ENCODE measurements around the gene CYP46A1. TPM values are rescaled to one million over a fixed set of nuclear protein-coding genes. Genes with fewer than 3 reads are reported as not detected.

Gene CYP46A1
- polyA plus RNA-seq, 2 of the 4 experiments (the other 2 are of a cell fraction), result 0.06 to 0.13 TPM

DNA sequence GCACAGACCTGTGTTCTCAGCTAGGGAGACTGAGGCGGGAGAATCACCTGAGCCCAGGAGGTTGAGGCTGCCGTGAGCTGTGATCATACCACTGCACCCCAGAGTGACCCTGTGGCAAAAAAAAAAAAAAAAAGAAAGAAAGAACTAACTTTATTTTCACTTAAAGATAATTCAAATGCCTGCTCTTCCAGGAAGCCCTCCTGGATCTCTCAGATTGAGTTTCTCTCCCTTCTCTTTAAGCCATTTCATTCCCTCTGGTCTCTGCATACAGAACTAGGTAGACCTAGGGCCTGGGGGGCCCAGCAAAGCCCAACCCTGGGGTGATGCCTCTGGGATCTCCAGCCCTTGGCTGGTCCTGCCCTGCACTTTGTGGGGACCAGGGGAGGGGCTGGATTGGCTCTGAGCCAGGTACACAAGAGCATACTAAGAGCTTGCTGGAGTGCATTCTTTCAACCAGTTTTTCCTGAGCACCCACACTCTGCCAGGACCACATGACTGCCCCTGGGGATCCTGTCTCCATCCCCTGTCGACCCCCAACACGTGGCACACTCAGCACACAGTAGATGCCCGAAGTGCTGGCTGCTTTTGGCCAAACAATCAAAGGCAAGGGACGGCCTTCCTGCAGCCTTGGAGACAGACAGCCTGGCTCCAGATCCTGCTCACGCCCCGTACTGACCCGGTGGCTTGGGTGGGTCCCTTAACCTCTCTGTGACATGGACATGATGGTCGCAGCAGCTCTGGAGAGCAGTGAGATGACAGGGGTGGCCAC is 52.7 kb downstream of the CYP46A1 start:
- Histone ChIP-seq H3K4me2 (peak overlapping the region; percentile 86), H3K9me3 (no peaks in the 10 kb centered on the region), H3K4me3 (peak overlapping the region; percentile 45; the same call in 2 of the 3 replicates), H3K4me1 (peaks cover 14% of the 10 kb centered on the region), H3K27ac (peak overlapping the region; percentile 60 to 85; a peak in 5 of 6 replicates)
- FAIRE-seq, result no peak
- no peak for DNase-seq (ENCODE audit: low read depth in 1 of 2, low spot score in 1 of 2)
- TF ChIP-seq KDM5A (IDR thresholded peaks at IDR 0.05) (no peak), ZFP36 (IDR thresholded peaks at IDR 0.05; ENCODE audit: borderline replicate concordance, partially characterized antibody) (peak; percentile 93)
- WGBS (ENCODE audit: missing lambda C conversion rate), result 29% methylated on average over 9 of the region's 10 CpGs
- ATAC-seq, result peak; percentile 32 to 37
- ChIA-PET CTCF (interaction anchor here (0.5 to 19.6 kb wide), 6 partner anchors 10 to 150 kb away, joined by 3 to 263 read pairs (median 4); no protein-coding TSS in a partner anchor), POLR2A (no interaction called here)

DNA sequence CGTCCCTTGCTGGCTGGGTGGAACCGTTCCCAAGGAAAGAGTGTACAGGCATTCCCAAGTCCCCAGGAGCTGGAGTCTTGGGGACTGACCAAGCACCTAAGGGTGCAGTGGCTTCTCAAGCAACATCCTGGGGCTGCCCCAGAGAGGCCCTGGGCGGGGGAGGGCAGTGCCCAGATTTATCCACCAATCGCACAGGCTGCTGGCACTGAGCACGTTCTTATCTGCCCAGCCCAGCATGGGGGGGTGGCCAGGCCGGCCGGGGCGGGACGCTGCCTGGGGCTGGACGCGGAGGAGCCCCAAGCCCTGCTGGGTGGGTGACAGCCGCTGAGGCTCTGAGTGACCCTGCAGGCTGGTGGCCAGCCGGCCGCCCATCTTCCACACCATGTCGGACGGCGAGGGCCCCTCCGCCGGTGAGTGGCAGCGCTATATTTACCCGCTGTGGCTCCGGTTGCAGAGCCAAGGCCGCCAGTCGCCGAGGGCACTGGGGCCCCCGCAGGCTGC is 53.4 kb downstream of the CYP46A1 start:
- ATAC-seq, result peak; percentile 88 to 95
- Histone ChIP-seq H3K4me3 (peak overlapping the region; percentile 45), H3K4me1 (peaks cover 14% of the 10 kb centered on the region), H3K9me3 (no peaks in the 10 kb centered on the region), H3K4me2 (peak overlapping the region; percentile 86), H3K27ac (peak overlapping the region; percentile 60 to 85)
- ChIA-PET CTCF (interaction anchor here (0.7 to 19.6 kb wide), 6 partner anchors 10 to 149 kb away, joined by 3 to 263 read pairs (median 4); partner anchors contain the start of gene EML1), POLR2A (no interaction called here)
- FAIRE-seq, result no peak
- TF ChIP-seq, protein P1, sequence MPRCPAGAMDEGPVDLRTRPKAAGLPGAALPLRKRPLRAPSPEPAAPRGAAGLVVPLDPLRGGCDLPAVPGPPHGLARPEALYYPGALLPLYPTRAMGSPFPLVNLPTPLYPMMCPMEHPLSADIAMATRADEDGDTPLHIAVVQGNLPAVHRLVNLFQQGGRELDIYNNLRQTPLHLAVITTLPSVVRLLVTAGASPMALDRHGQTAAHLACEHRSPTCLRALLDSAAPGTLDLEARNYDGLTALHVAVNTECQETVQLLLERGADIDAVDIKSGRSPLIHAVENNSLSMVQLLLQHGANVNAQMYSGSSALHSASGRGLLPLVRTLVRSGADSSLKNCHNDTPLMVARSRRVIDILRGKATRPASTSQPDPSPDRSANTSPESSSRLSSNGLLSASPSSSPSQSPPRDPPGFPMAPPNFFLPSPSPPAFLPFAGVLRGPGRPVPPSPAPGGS (IDR thresholded peaks at IDR 0.05), result no peak
- TF ChIP-seq EHF (CRISPR knock-in tag; IDR thresholded peaks at IDR 0.05) (no peak), TFCP2L1 (CRISPR knock-in tag; IDR thresholded peaks at IDR 0.05) (no peak), ZFP36 (IDR thresholded peaks at IDR 0.05; ENCODE audit: borderline replicate concordance, partially characterized antibody) (no peak), POLR2A (IDR thresholded peaks at IDR 0.05; ENCODE audit: low read length) (peak; percentile 31; the same call in 1 of the 2 replicates), CBX8 (IDR thresholded peaks at IDR 0.05) (no peak), JUNB (IDR thresholded peaks at IDR 0.05) (no peak), BHLHE40 (IDR thresholded peaks at IDR 0.05; ENCODE audit: low read depth, low read length) (no peak), SMC3 (IDR thresholded peaks at IDR 0.05) (no peak), RAD21 (conservative IDR thresholded peaks at IDR 0.05 in 1 of 2, IDR thresholded peaks at IDR 0.05 in 1 of 2) (no peak), FOSL2 (IDR thresholded peaks at IDR 0.05) (no peak), FOSL2 (CRISPR knock-in tag; IDR thresholded peaks at IDR 0.05) (no peak), PHF8 (IDR thresholded peaks at IDR 0.05; ENCODE audit: borderline replicate concordance, low read depth) (no peak), FOXS1 (CRISPR knock-in tag; IDR thresholded peaks at IDR 0.05) (no peak), RARB (CRISPR knock-in tag; IDR thresholded peaks at IDR 0.05) (no peak), RFX5 (IDR thresholded peaks at IDR 0.05) (0 out of 2 replicates have a peak, but pooled peaks have one; percentile 36)
- TF ChIP-seq, protein P2, sequence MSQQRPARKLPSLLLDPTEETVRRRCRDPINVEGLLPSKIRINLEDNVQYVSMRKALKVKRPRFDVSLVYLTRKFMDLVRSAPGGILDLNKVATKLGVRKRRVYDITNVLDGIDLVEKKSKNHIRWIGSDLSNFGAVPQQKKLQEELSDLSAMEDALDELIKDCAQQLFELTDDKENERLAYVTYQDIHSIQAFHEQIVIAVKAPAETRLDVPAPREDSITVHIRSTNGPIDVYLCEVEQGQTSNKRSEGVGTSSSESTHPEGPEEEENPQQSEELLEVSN (IDR thresholded peaks at IDR 0.05; ENCODE audit: borderline replicate concordance, low read depth), result peak; percentile 49; the same call in 1 of the 2 replicates
- TF ChIP-seq, protein P3, sequence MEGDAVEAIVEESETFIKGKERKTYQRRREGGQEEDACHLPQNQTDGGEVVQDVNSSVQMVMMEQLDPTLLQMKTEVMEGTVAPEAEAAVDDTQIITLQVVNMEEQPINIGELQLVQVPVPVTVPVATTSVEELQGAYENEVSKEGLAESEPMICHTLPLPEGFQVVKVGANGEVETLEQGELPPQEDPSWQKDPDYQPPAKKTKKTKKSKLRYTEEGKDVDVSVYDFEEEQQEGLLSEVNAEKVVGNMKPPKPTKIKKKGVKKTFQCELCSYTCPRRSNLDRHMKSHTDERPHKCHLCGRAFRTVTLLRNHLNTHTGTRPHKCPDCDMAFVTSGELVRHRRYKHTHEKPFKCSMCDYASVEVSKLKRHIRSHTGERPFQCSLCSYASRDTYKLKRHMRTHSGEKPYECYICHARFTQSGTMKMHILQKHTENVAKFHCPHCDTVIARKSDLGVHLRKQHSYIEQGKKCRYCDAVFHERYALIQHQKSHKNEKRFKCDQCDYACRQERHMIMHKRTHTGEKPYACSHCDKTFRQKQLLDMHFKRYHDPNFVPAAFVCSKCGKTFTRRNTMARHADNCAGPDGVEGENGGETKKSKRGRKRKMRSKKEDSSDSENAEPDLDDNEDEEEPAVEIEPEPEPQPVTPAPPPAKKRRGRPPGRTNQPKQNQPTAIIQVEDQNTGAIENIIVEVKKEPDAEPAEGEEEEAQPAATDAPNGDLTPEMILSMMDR (IDR thresholded peaks at IDR 0.05), result no peak
- TF ChIP-seq, protein P4, sequence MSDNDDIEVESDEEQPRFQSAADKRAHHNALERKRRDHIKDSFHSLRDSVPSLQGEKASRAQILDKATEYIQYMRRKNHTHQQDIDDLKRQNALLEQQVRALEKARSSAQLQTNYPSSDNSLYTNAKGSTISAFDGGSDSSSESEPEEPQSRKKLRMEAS (IDR thresholded peaks at IDR 0.05), result peak; percentile 48
- TF ChIP-seq, protein P5, sequence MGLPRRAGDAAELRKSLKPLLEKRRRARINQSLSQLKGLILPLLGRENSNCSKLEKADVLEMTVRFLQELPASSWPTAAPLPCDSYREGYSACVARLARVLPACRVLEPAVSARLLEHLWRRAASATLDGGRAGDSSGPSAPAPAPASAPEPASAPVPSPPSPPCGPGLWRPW (IDR thresholded peaks at IDR 0.05), result no peak
- WGBS (ENCODE audit: missing lambda C conversion rate), result 3% methylated on average over 11 of the region's 26 CpGs
- DNase-seq (ENCODE audit: low read depth in 1 of 2, low spot score in 1 of 2), result peak; percentile 64 to 86
